Gastrocnemius medialis (tissue), 4 donors: Measurements from ENCODE around the gene NOL11. TPM values are rescaled to one million over a fixed set of nuclear protein-coding genes. Genes with fewer than 3 reads are reported as not detected.

Experiments
- ATAC-seq, 2 donors: fragments of 150-250 bp; one replicate each; pipeline ENCODE4 v1.9.1; 2016
- DNase-seq, 2 donors: peaks; one replicate each; pipeline ENCODE4 v3.0.0-alpha.2; 2019
- H3K27ac ChIP-seq, 4 donors: fragments of 200-600 bp; sonication (generic); 1 replicate in 1 of 4; 2 replicates in 3 of 4; pipeline ENCODE4 v1.5.1; 2016 to 2018; ENCODE audit warnings: mild to moderate bottlenecking in 2 of 4, moderate library complexity in 1 of 4
- H3K27me3 ChIP-seq, 3 donors: fragments of 200-600 bp; sonication (generic) in 2 of 3; 1 replicate in 1 of 3; 2 replicates in 2 of 3; pipeline versions ENCODE4 v1.5.1 to v1.6.0; 2016 to 2019; ENCODE audit warnings: mild to moderate bottlenecking in 1 of 3, moderate library complexity in 1 of 3
- H3K36me3 ChIP-seq, 2 donors: fragments of 200-600 bp; sonication (generic) in 1 of 2; one replicate each; pipeline ENCODE4 v1.5.1; 2017 to 2018
- H3K4me1 ChIP-seq, 2 donors: fragments of 200-600 bp; sonication (generic) in 1 of 2; one replicate each; pipeline ENCODE4 v1.5.1; 2016 to 2017; ENCODE audit warnings: mild to moderate bottlenecking in 2 of 2
- H3K4me3 ChIP-seq, 4 donors: fragments of 200-600 bp; sonication (generic) in 3 of 4; 1 replicate in 1 of 4; 2 replicates in 3 of 4; pipeline ENCODE4 v1.5.1; 2016 to 2019; ENCODE audit warnings: mild to moderate bottlenecking in 2 of 4
- H3K9me3 ChIP-seq, 3 donors: fragments of 200-600 bp; sonication (generic) in 2 of 3; 1 replicate in 1 of 3; 2 replicates in 2 of 3; pipeline ENCODE4 v1.5.1; 2016 to 2019
- POLR2A ChIP-seq, 2 donors: fragments of 450-650 bp; IDR thresholded peaks; one replicate each; pipeline ENCODE4 v1.6.1; 2017; ENCODE audit warnings: antibody characterized with exemption in 2 of 2, mild to moderate bottlenecking in 2 of 2, moderate library complexity in 2 of 2
- in situ Hi-C, 4 donors: fragments of 200-750 bp; cut with MboI; loops; one replicate each; pipeline versions ENCODE4 v1.15.0 to v1.8.0; 2017; ENCODE audit warnings: low sequenced_read_pairs in 4 of 4
- intact Hi-C: fragments of 100-400 bp; cut with DNase I; formaldehyde crosslinking; loops from one replicate; pipeline ENCODE4 v1.15.1; 2023; ENCODE audit warnings: low total_unique reads
- total RNA-seq, 4 donors: library from RNA; depleted of rRNA; stranded (reverse); fragments of >200 nt; gene quantifications; one replicate each; pipeline versions ENCODE4 v1.1.0 to v1.2.3, GENCODE V29; 2016
- TF ChIP-seq, protein P1 (sequence below), 5 experiments: fragments of 450-650 bp in 3 of 5; fragments of 200-600 bp in 2 of 5; sonication (generic) in 2 of 5; IDR thresholded peaks in 4 of 5; conservative IDR thresholded peaks in 1 of 5; 1 replicate in 4 of 5; 2 replicates in 1 of 5; pipeline ENCODE4 v1.5.1; 2016 to 2019; ENCODE audit warnings: antibody characterized with exemption in 5 of 5, mild to moderate bottlenecking in 3 of 5, moderate library complexity in 3 of 5

NOL11 gene
- total RNA-seq, 4 donors from 2014 or later, result 22.2 to 40.9 (median 36.4) TPM

DNA sequence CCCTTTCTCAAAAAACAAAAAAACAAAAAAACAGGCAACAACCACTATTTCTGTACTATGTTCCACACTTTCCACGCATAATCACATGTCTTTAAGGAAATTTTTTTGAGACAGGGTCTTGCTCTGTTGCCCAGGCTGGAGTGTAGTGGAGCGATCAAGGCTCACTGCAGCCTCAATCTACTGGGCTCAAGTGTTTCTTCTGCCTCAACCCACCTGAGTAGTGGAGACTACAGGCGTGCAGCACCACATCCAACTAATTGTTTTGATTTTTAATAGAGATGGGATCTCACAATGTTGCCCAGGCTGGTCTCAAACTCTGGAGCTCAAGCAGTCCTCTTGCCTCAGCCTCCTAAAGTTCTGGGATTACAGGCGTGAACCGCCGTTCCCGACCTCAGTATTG lies 54.9 kb downstream of the NOL11 start:
- H3K9me3 ChIP-seq, result no peaks in the 10 kb centered on the region
- H3K4me3 ChIP-seq, result no peak overlapping the region
- H3K27ac ChIP-seq, result no peak overlapping the region
- H3K36me3 ChIP-seq, result no peaks in the 10 kb centered on the region
- intact Hi-C loops (no loop called here), in situ Hi-C loops (no loop called here)
- ATAC-seq (no peak), DNase-seq (no peak)
- no peaks in the 10 kb centered on the region for H3K27me3 ChIP-seq
- H3K4me1 ChIP-seq, result no peaks in the 10 kb centered on the region
- TF ChIP-seq, protein P1, sequence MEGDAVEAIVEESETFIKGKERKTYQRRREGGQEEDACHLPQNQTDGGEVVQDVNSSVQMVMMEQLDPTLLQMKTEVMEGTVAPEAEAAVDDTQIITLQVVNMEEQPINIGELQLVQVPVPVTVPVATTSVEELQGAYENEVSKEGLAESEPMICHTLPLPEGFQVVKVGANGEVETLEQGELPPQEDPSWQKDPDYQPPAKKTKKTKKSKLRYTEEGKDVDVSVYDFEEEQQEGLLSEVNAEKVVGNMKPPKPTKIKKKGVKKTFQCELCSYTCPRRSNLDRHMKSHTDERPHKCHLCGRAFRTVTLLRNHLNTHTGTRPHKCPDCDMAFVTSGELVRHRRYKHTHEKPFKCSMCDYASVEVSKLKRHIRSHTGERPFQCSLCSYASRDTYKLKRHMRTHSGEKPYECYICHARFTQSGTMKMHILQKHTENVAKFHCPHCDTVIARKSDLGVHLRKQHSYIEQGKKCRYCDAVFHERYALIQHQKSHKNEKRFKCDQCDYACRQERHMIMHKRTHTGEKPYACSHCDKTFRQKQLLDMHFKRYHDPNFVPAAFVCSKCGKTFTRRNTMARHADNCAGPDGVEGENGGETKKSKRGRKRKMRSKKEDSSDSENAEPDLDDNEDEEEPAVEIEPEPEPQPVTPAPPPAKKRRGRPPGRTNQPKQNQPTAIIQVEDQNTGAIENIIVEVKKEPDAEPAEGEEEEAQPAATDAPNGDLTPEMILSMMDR (IDR thresholded peaks at IDR 0.05 in 4 of 5, conservative IDR thresholded peaks at IDR 0.05 in 1 of 5), result no peak
- no peak for TF ChIP-seq POLR2A (IDR thresholded peaks at IDR 0.05)

DNA sequence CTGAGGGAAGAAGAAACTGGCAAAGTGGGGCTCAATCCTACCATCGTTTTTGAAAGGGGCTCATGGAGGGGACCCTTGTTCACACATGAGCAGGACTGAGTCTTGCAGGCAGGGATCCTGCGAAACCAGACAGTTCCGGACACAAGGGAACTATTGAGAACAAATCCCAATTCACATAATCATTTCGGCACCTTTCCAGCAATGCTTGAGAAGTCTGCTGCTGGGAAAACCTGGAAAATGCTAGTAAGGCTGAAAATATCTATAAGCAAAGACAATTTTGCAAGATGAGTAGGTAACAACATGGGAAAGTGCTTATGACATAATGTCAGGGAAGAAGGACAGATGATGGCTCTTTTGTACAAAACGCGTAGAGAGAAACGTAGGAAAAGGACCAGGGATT lies 55.5 kb downstream of the NOL11 start:
- no peaks in the 10 kb centered on the region for H3K36me3 ChIP-seq
- TF ChIP-seq POLR2A (IDR thresholded peaks at IDR 0.05), result no peak
- TF ChIP-seq, protein P1 (IDR thresholded peaks at IDR 0.05 in 4 of 5, conservative IDR thresholded peaks at IDR 0.05 in 1 of 5), result no peak
- in situ Hi-C loops (no loop called here), intact Hi-C loops (no loop called here)
- no peak overlapping the region for H3K27ac ChIP-seq
- no peak for DNase-seq
- no peaks in the 10 kb centered on the region for H3K4me1 ChIP-seq
- no peaks in the 10 kb centered on the region for H3K27me3 ChIP-seq
- H3K4me3 ChIP-seq, result no peak overlapping the region
- no peaks in the 10 kb centered on the region for H3K9me3 ChIP-seq
- ATAC-seq, result no peak

DNA sequence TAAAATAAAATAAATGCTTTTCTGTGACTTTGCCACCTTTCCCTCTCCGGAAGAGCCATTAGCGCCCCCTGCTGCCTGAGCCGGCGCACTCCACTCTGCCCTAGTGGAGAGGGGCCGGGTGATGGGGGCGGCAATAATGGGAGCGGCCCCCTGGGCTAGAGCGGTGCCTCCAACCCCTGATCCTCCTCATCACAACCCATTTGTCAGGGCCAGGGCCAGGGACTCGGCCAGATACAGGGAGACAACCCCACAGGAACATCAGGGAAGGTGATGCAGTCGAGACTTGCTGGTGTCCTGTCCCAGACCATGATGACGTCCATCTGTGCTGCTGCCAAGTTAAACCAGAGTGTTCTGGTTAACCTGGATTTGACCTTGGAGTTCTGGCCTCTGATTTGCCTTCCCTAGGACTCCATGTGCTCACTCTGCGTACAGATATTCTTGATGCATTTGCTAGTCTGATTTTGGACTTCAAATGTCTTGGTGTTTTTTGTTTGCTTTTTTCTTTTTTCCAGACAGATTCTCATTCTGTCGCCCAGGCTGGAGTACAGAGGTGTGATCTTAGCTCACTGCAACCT lies 61.4 kb downstream of the NOL11 start:
- TF ChIP-seq POLR2A (IDR thresholded peaks at IDR 0.05), result no peak
- TF ChIP-seq, protein P1 (IDR thresholded peaks at IDR 0.05 in 4 of 5, conservative IDR thresholded peaks at IDR 0.05 in 1 of 5), result peak in 3 of 5 experiments; percentile 29 to 39 (median 32)
- Histone ChIP-seq H3K27ac (no peak overlapping the region), H3K9me3 (no peaks in the 10 kb centered on the region), H3K36me3 (no peaks in the 10 kb centered on the region), H3K27me3 (no peaks in the 10 kb centered on the region), H3K4me3 (no peak overlapping the region), H3K4me1 (no peaks in the 10 kb centered on the region)
- no peak for DNase-seq
- intact Hi-C loops, result no loop called here
- ATAC-seq, result peak; percentile 36 to 56
- in situ Hi-C loops, result no loop called here

DNA sequence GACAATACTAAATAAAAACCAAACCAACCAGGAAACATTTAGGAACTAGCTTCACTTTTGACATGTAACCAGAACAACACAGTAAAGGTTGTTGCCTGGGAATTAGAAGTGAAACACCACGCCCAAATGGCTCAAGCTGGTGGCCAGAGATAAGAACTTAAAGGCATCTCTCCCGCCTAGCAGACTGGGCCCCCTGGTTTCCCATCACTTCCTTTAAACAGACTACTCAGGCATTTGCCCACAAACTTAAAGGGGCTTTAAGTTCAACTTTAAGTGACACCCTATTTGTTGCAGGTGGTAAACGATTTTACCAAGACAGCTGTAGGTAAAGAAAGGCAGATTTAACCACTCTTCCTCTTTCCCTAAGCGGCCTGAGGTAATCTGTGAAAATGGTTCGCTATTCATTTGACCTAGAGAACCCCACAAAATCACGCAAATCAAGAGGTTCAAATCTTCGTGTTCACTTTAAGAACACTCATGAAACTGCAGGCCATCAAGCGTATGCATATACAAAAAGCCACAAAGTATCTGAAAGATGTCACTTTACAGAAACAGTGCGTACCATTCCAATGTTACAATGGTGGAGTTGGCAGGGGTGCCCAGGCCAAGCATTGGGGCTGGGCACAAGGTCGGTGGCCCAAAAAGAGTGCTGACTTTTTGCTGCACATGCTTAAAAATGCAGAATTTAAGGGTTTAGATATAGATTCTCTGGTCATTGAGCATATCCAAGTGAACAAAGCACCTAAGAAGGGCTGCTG lies 66.8 kb downstream of the NOL11 start:
- Histone ChIP-seq H3K9me3 (no peaks in the 10 kb centered on the region), H3K36me3 (no peaks in the 10 kb centered on the region), H3K27me3 (no peaks in the 10 kb centered on the region), H3K4me1 (no peaks in the 10 kb centered on the region), H3K4me3 (no peak overlapping the region), H3K27ac (no peak overlapping the region)
- no peak for TF ChIP-seq POLR2A (IDR thresholded peaks at IDR 0.05)
- TF ChIP-seq, protein P1 (IDR thresholded peaks at IDR 0.05 in 4 of 5, conservative IDR thresholded peaks at IDR 0.05 in 1 of 5), result no peak
- no peak for DNase-seq
- in situ Hi-C loops, result no loop called here
- intact Hi-C loops, result no loop called here
- no peak for ATAC-seq
